ENCODE data around the gene CEMIP.

Gene CEMIP

DNA sequence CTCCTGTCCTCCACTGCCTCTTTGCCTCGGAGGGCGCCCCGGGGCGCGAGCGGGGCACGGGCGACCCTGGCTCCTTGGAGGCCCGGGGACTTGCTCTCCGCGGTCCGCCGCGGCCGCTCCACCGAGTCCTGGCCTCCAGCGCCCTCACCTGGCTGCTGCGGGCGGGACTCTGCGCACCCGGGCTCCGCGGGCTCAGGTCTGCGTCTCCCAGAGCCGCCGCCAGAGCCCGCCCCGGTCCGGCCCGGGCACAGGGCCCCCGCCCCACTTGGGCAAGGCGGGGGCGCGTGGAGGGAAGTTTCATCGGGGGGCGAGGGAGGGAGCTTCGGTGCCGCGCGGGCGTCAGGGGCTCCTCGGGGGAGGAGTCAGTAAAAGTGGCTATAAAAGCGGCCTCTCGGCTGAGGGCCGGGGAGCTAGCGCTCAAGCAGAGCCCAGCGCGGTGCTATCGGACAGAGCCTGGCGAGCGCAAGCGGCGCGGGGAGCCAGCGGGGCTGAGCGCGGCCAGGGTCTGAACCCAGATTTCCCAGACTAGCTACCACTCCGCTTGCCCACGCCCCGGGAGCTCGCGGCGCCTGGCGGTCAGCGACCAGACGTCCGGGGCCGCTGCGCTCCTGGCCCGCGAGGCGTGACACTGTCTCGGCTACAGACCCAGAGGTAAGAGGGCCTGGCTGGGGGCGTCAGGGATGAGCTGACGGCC is at the start of gene CEMIP:
TSS of gene CEMIP (plus strand) at position 407 of the 694 bp plus-strand sequence. CDS start 94,510 bp downstream, outside the sequence.
- DNase-seq, result no peak

DNA sequence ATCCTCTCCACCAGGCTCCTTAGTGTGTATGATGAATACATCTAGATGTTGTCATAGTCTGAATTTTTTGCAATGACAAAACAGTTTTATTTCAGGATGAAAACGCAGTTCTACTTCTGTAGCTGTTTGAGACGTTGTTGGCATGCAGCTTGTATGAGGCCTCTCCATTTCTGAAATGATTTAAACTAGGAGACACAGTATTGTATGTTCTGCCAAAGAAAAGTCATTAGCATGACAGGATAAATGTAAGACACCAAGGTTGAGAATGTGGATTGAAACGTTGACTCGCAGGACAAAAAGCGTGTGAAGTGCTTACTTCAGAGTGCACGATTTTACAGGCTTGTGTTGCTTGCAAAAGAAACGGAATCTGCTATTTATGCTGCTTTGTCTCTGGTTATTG is 48.8 kb upstream of the CEMIP start:
- no peak for DNase-seq

DNA sequence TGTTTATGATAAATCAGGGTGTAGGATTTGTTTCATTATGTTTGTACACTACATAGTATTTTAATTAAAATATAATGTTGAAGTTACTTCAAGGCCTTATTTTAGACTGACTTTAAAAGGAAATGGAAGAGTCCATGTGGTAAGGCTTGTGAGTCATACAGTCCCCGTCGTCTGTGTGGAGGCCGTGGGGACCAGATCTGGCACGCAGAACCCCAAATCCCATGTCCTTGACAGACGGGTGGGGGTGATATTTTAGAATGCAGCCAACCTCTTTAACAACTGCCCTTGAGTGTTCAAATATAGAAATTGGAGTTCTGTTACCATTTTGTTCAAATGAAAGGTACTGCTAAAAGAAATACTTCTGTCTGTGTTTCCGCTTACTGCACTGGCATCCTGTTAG is 48.2 kb upstream of the CEMIP start:
- DNase-seq, result no peak

GRCh38 chr15:80732167-80732566 is 47.0 kb upstream of the CEMIP start:
- DNase-seq, result no peak

DNA sequence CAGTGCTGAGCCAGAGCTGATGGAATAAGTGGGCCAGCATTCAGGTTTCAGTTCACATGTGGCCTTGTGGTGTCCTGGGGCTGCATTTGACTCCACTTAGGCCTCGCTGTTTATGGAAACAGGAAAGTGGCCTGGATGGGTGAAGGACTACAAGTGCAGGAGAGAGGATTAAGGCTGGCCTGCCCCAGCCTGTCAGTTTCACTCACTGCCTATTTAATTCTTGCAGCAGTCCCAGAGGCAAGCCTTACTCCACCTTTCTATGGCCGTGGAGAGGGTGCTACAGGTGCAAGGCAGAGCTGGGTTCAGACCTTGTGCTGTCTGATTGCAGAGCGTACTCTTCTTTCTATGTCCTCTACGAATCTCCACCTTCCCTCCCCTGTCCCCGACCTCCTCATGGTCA is 46.4 kb upstream of the CEMIP start:
- DNase-seq, result no peak

DNA sequence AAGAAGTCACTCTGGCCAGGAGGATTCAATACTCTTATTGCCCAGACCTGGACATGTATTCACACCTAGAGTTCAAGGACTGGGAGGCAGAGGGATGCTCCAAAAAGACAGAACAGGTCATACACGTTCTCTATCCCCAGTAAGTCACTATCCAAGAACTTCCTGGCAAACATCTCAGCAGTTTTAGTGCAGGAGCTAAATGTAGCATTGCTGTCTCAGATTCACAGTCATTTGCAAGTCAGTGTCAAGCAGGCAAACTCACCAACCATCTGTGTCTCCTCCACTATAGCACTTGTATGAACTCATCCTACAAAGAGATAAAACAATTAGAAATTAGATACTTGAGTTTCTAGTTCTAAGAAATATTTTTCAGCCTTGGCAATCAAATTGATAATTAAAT is 45.7 kb upstream of the CEMIP start:
- DNase-seq, result no peak

DNA sequence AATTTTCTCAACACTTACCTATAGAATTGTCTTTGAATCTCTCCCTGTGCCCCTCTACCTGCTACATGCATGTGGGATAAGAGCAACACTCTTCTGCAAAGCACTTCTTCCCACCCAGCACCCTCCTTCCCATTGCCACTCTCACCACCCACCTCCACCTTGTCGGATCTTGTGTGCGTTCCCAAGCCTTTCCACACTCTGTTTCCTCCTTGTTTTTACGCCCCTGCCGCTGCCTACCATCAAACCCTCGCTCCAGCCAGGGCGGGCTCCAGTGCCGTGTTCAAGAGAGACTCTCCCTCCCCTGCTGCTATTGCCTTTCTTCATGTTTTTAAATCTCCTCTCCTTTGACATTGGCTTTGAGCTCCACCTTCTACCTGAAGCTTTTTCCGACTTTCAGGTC is 43.8 kb upstream of the CEMIP start:
- DNase-seq, result no peak

- DNase-seq, result no peak
These were observed 42.6 kb upstream of the CEMIP start for GRCh38 chr15:80736560-80736959.

- no peak for DNase-seq
These were observed 39.3 kb upstream of the CEMIP start for GRCh38 chr15:80739919-80740318.

GRCh38 chr15:80742081-80742480 is 37.1 kb upstream of the CEMIP start:
- DNase-seq, result no peak

DNA sequence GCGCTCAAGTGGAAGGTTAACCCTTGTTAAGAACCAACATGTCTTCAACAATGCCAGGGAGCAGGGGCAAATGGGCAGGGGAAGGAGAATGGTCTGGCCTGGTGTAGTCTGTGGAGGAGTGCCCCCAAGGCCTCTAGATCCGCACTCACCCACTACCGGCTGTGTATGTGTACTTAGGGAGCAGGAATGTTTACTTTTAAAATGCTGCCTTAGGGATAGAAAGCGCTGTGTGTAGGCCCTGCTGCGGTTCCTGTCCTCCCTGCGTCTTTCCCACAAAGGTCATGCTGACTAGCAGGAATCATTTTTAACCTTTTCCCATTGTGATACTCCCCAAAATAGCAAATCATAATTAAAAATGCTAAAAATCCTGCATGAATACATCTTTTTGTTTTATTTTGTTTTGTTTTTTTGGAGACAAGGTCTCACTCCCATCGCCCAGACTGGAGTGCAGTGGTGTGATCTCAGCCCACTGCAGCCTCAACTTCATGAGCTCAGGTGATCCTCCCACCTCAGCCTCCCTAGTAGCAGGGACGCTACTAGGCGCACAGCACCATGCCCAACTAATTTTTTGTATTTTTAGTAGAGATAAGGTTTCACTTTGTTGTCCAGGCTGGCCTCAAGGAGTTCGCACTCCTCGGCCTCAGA is 35.9 kb upstream of the CEMIP start:
- DNase-seq, result no peak

DNA sequence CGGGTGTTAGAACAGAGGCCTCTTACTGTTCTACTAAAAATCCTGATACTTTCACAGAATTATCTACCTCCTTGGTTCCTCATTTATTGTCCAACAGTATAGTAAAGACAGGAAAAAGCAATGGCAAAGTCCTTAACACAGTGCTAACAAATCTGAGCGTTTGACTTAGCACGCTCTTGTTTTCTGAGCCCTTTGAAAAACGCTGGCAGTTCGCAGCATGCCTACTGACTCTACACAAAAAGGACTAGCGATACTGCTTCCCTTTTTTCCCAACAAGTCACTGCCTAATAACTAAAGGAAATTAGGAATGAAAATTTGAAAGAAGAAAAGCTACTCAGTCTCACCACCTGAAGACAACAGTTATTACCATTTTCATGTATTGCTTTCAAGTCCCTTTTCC is 34.8 kb upstream of the CEMIP start:
- no peak for DNase-seq

DNA sequence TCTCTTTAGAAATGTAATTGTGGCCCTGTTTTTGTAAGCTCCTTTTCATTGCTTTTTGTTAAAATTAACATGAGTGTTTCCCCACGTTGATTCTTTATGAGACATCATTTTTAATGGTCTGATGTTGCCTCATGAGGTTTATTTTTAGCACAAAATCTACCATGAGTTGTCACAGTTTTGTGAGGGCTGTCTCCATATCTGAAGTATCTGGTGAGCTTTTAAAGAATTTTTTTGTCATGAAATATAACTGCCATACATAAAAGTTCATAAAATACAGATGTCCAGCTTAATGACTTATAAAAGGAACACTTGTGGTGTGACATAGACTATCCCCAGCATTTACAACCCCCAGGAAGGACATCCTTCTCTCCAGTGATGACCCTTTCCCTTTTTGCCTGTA is 34.3 kb upstream of the CEMIP start:
- no peak for DNase-seq

GRCh38 chr15:80745888-80746287 is 33.3 kb upstream of the CEMIP start:
- DNase-seq, result no peak

DNA sequence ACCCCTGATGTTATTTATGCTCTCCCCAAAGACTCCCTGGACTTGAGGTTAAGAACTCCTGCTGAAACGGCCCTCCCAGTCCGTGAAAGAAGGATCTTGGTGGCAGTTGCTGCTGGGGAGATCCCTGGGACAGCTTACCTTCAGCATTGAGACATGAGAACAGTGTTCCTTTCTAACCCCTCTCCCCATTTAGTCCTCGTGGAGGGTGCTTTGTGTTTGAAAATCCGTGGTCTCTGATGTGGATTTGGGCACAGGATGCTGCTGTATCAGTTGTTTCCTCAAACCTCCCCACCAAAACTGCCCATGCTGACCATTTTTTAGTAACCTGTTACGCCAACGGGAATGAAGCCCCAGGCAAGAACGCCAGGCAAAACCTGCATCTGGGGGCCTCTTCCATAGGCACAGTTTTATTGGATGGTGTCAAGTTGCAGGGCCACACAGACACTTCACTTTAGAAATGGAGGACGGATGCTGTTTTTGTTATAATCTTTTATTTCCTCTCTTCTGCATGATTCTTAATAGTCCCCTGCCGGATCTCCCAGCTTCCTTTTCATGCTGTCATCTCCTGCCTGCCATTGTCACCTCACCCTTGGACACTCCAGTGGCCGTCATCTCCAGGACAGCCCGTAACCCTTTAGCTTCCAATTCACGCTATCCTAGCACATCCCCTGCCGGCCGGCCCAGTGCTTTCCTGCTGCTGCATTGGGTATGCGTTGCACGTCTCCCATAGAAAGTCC is 31.7 kb upstream of the CEMIP start:
- no peak for DNase-seq

- DNase-seq, result no peak
These were observed 29.6 kb upstream of the CEMIP start for GRCh38 chr15:80749589-80749988.

DNA sequence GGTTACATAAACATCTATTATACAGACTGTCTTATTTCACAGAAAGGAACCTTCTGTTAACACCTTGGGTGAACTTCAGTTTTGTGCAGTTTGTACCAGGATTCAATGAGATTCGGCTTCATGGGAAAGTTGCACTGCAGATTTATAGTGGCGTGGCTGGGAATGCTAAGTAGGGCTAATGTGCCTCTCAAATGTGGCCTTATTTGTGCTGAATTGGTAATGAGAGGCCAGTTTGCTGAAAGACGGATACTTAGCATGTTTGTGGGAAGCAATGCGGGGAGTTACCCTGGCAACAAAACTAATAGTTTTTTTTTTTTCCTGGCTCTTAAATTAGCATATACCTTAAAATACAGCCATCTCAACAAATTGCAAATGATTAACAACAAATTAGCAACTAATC is 28.6 kb upstream of the CEMIP start:
- no peak for DNase-seq

DNA sequence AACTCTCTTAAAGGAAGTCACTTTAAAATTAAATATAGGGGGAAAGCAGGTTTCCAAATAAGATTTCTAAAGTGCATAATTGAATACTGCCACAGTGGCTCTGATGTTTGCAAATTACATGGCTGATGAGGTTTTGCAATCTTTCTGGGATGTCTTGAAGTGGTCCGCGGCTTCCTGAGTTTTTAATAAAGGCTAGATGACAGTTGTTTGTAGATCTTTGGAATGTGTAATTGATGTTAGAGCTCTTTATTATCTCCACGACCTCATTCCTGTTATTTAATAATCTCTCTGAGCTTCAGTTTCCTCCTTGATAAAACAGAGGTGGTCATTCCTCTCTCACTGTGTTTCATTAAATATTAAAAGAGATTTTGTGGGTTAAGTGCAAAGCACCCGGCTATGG is 27.0 kb upstream of the CEMIP start:
- no peak for DNase-seq

DNA sequence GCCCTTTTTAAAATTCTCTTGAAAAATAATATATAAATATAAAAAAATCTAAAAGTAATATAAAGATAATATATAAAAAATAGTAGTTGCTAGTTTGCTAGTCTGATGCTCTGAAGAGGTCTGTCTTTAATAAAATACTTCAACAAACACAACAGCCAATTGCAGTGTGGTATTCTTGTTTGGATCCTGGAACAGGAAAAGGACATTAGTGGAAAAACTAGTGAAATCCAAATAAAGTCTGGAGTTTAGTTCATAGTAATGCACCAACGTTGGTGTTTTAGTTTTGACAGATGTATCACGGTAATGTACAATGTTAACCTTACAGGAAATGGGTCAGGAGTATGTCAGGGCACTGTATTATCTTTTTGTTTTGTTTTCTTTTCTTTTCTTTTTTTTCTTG is 26.0 kb upstream of the CEMIP start:
- DNase-seq, result no peak

DNA sequence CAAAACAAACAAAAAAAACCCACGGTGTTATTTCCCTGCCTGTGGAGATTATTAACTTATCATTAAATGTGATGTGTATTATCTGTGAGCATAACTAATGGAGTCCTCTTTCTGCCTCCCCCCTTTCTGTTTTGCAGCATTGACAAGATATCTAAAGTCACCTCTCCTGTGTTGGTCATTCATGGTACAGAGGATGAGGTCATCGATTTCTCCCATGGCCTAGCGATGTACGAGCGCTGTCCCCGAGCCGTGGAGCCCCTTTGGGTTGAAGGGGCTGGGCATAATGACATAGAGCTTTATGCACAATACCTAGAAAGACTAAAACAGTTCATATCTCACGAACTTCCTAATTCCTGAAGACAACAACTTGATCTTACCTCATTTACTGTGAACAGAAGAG is 25.2 kb upstream of the CEMIP start:
- no peak for DNase-seq

DNA sequence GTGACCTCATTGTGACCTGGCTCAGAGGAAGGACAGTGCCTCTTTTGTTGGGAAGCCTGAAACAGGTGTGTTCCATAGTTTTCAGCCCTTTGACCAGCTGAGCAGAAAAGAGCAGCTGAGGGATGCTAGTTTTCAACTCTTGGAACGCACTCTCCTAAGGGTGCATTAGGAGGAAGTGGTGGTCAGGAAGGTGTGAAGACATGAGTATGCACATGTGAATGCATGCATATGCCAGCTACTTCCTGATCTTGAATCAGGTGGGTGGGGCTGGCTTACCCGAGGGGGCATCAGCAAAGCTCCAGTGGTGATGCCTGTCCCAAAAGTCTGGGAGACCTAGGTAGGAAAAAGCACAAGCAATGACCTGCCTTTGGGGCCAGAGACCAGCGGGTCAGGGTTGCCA is 23.3 kb upstream of the CEMIP start:
- DNase-seq, result no peak

- no peak for DNase-seq
These were observed 20.9 kb upstream of the CEMIP start for GRCh38 chr15:80758130-80758745.

DNA sequence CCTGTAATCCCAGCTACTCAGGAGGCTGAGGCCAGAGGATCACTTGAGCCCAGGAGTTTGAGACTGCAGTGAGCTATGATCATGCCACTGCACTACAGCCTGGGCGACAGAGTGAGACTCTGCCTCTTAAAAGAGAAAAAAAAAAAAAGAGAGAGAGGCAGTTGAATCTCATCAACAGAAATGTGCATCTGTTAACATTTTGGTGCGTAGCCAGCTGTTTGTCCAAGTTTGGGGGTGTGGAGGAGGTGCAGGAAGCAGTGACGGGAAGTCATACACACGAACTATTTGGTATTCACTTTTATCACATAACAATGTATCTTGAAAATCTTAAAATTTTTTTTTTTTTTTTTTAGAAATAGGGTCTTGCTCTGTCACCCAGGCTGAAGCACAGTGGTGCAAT is 18.2 kb upstream of the CEMIP start:
- no peak for DNase-seq

- DNase-seq, result no peak
These were observed 17.4 kb upstream of the CEMIP start for GRCh38 chr15:80761754-80762153.

Data from KG1 (cell line).